HG02852 (cell line): ENCODE data around the gene DDN.

ENCODE experiments used
- ATAC-seq: cut with Tn5 transposase; IDR thresholded peaks from one replicate; pipeline ENCODE4 v1.9.1; 2021; ENCODE audit warnings: mild to moderate bottlenecking, moderate library complexity; ENCODE audit not compliant: unreplicated experiment

The DDN gene

DNA sequence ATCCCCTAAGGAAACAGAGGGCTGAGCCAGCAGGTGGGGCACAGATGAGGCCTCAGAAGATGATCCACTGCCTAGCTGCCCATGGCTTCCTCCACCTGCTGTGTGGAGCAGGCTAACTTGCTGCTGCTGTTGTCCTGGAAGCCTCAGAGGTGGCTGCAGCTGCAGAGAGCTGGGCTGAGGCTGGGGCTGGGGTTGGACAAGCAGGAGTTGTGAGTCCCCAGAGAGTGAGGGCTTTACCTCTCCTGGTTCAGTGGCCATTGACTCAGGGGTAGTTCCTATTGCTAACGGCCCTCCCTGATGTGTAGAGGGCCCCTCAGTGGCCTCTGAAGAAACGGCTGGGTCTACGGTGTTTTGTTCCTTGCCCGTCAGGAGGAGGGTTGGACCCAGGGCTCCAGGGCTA lies 33.1 kb upstream of the DDN start:
- ATAC-seq: no peak

DNA sequence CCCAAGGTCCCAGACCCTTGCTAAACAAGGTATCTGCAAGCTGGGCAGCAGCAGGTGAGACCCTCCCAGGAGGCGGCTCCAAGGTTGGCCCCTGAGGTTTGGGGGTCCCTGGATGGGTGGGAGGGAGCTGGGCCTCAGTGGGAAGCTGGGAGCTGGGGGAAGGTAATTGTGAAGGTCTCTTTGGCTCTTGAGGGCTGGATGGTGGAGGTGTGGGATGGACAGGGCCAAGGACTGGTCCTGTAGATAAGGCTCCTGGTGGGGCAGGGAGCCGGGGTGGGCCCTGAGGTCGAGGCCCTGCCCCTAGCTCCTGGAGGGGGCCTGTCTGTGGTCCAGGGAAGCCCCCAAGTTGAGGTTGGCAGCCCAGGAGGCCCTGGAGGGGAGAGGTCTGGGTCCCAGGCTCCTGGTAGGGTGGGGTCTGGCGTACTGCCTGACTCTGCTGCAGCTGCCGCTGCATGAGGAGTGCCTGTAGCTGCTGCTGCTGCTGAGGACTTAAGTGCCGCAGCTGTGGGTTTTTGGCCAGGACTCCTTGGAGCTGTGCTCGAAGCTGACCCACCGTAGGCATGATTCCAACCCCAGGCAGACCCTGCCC lies 32.5 kb upstream of the DDN start:
- ATAC-seq: no peak

GRCh38 chr12:49030714-49031572 lies 31.8 kb upstream of the DDN start:
- ATAC-seq: no peak

- ATAC-seq: no peak
These were observed 30.9 kb upstream of the DDN start for GRCh38 chr12:49030119-49030518.

DNA sequence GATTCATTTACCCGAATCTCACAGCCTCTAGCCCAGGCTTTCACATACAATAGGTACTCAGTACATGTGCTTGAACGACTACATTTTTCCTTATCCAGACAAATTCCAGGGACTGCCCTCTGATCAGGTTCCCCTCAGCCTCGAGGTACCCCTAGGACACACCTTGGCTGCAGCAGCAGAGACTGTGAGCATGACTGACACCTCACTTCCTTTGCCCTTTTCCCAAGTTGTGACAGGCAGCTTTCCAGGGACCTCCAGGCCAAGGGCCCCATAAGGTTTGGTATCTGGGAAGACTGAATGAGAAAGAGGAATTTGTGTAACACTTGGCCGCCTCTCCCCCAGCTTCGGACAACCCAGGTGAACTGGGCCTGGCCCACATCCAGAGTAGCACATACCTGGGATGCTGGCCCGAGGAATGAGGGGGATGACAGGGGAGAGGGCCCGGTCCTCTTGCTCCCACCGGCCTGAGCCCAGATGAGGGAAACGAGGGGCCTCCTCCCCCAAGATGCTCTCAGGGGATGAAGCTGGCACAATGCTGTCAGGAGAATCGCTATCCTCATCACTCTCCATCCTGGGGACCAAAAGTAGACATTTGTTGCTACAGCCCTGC lies 29.6 kb upstream of the DDN start:
- no peak for ATAC-seq

DNA sequence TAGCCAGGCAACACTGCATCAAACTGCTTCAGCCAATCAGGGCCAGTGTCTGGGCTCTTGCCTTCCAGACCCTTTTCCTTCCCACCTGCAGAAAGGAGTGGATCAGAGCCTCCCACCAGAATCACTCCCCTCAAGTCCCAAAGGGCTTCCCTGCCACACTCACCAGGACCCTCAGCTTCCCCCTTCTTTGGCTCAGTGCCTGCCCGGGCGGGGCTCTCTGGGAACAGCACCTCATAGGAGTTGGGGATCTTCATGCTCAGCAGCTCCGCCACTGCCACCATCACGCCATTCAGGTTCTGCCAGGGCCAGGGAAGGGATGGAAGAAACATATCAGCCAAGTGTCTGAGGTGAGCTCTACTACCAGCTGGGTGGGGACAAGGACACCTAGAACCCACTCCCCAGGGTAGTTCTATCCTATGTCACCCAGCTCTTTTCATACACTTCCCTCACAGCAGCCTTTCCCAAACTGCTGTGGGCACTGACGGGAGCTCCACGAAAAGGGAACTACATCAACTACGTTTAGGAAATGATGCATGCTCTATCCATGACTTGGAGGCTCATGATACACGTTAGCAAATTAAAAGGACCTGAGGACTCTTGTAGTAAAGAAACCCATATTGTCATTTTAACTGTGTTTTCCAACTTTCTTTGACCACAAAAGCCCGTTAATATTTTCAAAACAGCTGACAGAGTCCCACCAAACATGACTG lies 28.8 kb upstream of the DDN start:
- ATAC-seq: no peak

DNA sequence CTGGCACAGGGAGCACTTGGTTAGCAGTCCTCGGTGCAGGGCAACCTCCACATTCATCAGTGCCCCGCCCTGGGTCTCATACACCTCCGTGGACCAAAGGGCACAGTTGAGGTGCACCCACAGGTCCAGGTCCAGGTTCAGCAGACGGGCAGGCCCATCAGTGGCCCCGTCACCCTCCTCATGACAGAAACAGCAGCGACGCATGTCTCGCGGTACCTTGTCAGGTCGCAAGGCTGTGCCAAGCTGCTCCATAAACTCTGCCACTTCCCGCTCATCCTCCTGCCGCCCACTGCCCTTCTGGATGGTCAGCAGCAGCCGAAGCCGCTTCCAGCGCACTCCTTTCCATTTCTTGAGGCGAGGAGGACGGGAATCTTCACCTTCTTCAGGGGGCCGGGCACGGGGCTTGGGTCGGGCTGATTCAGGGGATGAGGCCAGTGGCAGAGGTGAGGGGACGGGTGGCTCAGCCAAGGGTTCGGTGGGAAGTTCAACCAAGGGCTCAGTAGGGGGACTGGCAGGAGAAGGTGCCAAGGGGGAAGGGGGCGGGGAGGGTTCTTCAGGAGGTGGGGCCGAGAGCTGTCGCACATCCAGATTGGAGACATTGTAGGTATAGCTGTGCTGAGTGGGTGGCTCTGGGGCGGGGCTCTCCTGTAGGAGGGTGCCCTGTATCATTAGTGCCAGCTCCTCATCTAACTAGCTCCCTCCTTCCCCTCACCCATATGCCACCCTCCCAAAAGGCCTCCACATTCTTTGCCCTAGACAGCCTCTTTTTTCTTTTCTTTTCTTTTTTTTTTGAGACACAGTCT lies 27.7 kb upstream of the DDN start:
- no peak for ATAC-seq

- no peak for ATAC-seq
These were observed 26.9 kb upstream of the DDN start for GRCh38 chr12:49026101-49026500.

- ATAC-seq: no peak
These were observed 26.3 kb upstream of the DDN start for GRCh38 chr12:49025463-49025862.

- no peak for ATAC-seq
These were observed 25.4 kb upstream of the DDN start for GRCh38 chr12:49024543-49024942.

GRCh38 chr12:49023812-49024211 lies 24.6 kb upstream of the DDN start:
- no peak for ATAC-seq

DNA sequence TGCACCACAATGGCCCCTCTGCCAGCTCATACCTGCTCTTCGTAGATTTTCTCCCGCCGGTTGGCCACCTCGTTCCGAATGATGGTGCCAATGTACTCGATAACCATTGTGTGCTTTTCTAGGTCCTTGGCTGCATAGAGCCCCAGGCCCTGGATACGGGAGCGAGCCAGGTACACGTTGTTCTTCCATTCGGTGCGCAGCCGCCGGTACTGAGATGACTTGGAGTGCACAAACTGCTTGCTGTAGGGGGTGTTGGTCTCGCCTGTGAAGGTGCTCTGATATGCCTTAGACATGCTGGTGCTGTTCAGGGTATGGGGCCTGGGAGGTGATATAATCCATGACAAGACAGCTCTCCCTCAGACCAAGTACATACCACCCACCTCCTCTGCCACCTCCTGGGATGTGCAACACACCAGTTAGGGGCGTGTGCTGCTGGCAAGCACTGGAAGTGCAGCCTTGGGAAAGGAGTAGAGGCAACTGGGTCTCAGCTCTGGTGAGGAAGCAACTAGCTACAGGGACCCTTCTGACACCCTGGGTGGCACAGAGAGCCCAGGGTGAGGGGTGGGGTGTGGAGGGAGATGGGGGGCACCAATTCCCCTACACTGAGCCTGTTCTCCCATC lies 23.5 kb upstream of the DDN start:
- no peak for ATAC-seq

- no peak for ATAC-seq
These were observed 22.2 kb upstream of the DDN start for GRCh38 chr12:49021292-49021915.

DNA sequence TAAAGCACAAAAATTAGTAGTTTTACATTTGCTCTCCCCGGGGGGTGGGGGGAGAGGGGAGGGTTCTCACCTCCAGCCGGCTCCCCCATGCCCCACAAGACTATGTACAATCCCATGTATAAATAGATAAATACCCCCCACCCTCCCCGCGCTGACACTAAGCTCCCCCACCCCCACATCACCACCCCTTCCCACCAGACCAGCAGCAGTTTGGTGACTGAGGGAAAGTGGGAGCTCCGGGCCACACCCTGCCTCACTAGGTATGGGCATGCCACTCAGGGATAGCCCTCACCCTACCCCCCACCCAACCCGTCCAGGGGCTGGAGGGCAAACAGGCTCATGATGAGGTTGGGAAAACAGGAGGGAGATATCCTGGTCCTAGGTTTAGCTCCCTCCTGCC lies 21.3 kb upstream of the DDN start:
- no peak for ATAC-seq

DNA sequence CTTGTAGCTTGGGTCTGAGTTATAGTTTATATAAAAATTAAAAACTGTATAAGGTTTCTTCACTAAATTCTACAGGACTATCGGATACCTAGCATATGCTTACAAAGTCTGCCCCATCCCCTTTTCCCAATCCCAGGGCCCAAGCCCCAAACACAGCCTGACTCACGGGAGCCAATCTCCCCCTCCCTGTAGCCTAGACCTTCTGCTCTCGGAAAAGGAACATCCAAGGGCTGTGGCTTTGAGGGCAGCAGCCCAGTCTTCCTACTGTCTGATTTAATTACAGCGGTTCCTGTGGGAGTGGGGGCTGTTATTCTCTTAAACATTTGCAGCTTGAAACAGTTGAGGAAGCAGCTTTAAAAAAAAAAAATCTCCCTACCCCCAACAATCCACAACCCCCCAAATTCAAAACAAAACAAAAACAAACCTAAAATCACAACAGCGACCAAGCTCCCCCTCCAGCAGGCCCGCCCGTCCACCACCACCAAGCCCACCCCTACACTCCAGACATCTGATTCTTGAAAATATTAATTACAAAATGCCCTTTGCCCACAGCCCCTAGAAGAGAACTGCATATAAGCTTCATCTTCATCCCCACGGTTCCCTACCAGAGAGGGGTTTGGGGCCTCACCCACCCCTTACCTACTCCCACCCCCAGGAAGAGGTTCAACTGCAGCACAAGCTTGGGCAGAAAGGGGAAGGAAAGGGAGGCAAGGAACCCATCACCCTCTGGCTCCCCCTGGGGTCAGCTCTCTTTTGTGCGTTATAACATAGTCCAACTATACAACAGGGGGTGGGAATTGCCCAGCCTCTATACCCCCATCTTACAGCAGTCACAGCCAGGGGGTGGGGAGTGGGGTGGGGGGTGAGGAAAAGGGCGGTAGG lies 20.5 kb upstream of the DDN start:
- no peak for ATAC-seq

DNA sequence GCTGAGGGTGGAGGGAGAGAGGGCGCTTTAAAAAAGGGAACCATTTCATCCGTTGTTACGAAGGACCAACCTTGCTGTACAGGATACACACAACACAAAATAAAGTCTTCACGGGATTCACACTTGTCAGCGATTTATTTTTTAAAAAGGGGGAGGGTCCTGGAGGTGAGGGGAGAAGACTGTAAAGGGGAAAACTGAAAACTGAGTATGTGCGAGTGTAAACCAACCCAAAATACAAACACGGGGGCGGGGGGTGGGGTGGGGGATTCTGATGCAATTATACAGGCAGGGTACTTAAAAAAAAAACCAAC lies 19.9 kb upstream of the DDN start:
- peak; percentile 28 for ATAC-seq

- peak; percentile 85 for ATAC-seq
These were observed 19.3 kb upstream of the DDN start, which contains the start of gene PRKAG1 for GRCh38 chr12:49018261-49019119. Gene PRKAG1, minus strand, starts transcription at chr12:49018776. Its CDS starts 36 bp downstream, at chr12:49018740.

DNA sequence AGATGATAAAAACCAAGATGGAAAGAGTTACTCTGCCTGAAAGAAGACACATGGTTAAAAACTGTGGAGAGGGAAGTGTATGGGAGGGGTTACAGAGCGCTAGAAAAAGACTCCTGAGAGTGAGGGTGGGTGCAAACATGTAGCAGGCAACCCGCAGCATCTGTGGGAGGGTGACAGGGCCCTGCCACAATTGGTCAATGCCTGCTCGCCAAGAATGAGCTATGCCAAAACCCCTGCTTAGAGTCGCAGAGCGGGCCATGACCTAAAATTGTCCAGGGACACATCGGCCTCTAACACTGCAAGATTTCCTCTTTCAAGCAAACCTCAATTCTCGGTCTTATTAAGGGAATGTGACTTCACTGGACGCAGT lies 18.7 kb upstream of the DDN start:
- peak; percentile 18 for ATAC-seq
